HG03108 (cell line): ENCODE data around the gene FANCC.

Source experiments
- ATAC-seq: cut with Tn5 transposase; IDR thresholded peaks from one replicate; pipeline ENCODE4 v1.9.1; 2021; ENCODE audit warnings: moderate library complexity; ENCODE audit not compliant: unreplicated experiment

FANCC gene

GRCh38 chr9:95090023-95090791, 227.3 kb downstream of the FANCC start:
- ATAC-seq = no peak

- ATAC-seq = no peak
These were observed 228.1 kb downstream of the FANCC start for GRCh38 chr9:95089257-95090022.

GRCh38 chr9:95088421-95089161, 228.9 kb downstream of the FANCC start:
- ATAC-seq = no peak

GRCh38 chr9:95087659-95088242, 229.8 kb downstream of the FANCC start:
- ATAC-seq = no peak

- no peak for ATAC-seq
These were observed 230.9 kb downstream of the FANCC start for GRCh38 chr9:95086564-95086955.

- ATAC-seq = no peak
These were observed 231.5 kb downstream of the FANCC start for GRCh38 chr9:95085861-95086563.

- ATAC-seq = no peak
These were observed 232.3 kb downstream of the FANCC start for GRCh38 chr9:95085036-95085770.

- ATAC-seq = no peak
These were observed 233.1 kb downstream of the FANCC start for GRCh38 chr9:95084254-95084934.

- no peak for ATAC-seq
These were observed 234.3 kb downstream of the FANCC start for GRCh38 chr9:95083086-95083768.

GRCh38 chr9:95082401-95083084, 235.0 kb downstream of the FANCC start:
- ATAC-seq = no peak

GRCh38 chr9:95081998-95082397, 235.5 kb downstream of the FANCC start:
- no peak for ATAC-seq

- ATAC-seq = no peak
These were observed 236.4 kb downstream of the FANCC start for GRCh38 chr9:95080961-95081647.

- no peak for ATAC-seq
These were observed 238.0 kb downstream of the FANCC start for GRCh38 chr9:95079461-95079860.

- ATAC-seq = no peak
These were observed 238.6 kb downstream of the FANCC start for GRCh38 chr9:95078939-95079338.

- no peak for ATAC-seq
These were observed 239.0 kb downstream of the FANCC start for GRCh38 chr9:95078511-95078910.

GRCh38 chr9:95077766-95078370, 239.6 kb downstream of the FANCC start:
- ATAC-seq = no peak

GRCh38 chr9:95077053-95077765, 240.3 kb downstream of the FANCC start:
- no peak for ATAC-seq
